RWPE2 (cell line): ENCODE measurements around the gene BAD.
A peak's percentile ranks its signal among the peaks of the same experiment; 100 is the strongest.

Experiments
- ATAC-seq: fragments of 200-7000 bp; cut with Tn5 transposase; 3 replicates; pipeline ENCODE4 v1.9.1; 2021; ENCODE audit warnings: low read depth
- DNase-seq: peaks from one replicate; pipeline ENCODE4 v3.0.0-alpha.2; 2020; ENCODE audit warnings: low spot score
- H3K27ac ChIP-seq: fragments of 450-650 bp; 2 replicates; pipeline ENCODE4 v1.5.1; 2017; ENCODE audit warnings: mild to moderate bottlenecking; ENCODE audit not compliant: poor library complexity, severe bottlenecking
- H3K27me3 ChIP-seq: fragments of 250-450 bp; sonication (Bioruptor Pico); 2 replicates; pipeline ENCODE4 v1.5.1; 2021; ENCODE audit warnings: mild to moderate bottlenecking, moderate library complexity; ENCODE audit not compliant: insufficient read depth, poor library complexity, severe bottlenecking
- H3K36me3 ChIP-seq: fragments of 250-450 bp; sonication (Bioruptor Pico); 2 replicates; pipeline ENCODE4 v1.5.1; 2020; ENCODE audit warnings: low read depth, mild to moderate bottlenecking, moderate library complexity
- H3K4me1 ChIP-seq: fragments of 250-450 bp; sonication (Bioruptor Pico); 2 replicates; pipeline ENCODE4 v1.5.1; 2021; ENCODE audit warnings: mild to moderate bottlenecking, moderate library complexity; ENCODE audit not compliant: insufficient read depth, poor library complexity, severe bottlenecking
- H3K4me3 ChIP-seq: fragments of 250-450 bp; sonication (Bioruptor Pico); 2 replicates; pipeline ENCODE4 v1.5.1; 2021; ENCODE audit warnings: mild to moderate bottlenecking, moderate library complexity; ENCODE audit not compliant: severe bottlenecking
- H3K9me3 ChIP-seq: fragments of 250-450 bp; sonication (Bioruptor Pico); 2 replicates; pipeline ENCODE4 v1.5.1; 2021; ENCODE audit warnings: mild to moderate bottlenecking, moderate library complexity; ENCODE audit not compliant: severe bottlenecking
- CTCF ChIP-seq: fragments of 450-650 bp; IDR thresholded peaks from one replicate; pipeline ENCODE4 v1.5.1; 2017; ENCODE audit warnings: mild to moderate bottlenecking, moderate library complexity; ENCODE audit not compliant: poor library complexity, severe bottlenecking

BAD gene

GRCh38 chr11:64306876-64307622 is 22.6 kb upstream of the BAD start:
- Histone ChIP-seq H3K9me3 (no peaks in the 10 kb centered on the region), H3K4me1 (peaks cover 8% of the 10 kb centered on the region), H3K27me3 (no peaks in the 10 kb centered on the region), H3K36me3 (peaks cover 10% of the 10 kb centered on the region; the same call in 1 of the 2 replicates), H3K27ac (peak overlapping the region; percentile 86), H3K4me3 (peak overlapping the region; percentile 61)
- peak; percentile 66 for DNase-seq
- no peak for TF ChIP-seq CTCF
- no peak for ATAC-seq

- H3K4me3 ChIP-seq = peak overlapping the region; percentile 61
- peaks cover 10% of the 10 kb centered on the region; the same call in 1 of the 2 replicates for H3K36me3 ChIP-seq
- H3K9me3 ChIP-seq = no peaks in the 10 kb centered on the region
- H3K4me1 ChIP-seq = peaks cover 8% of the 10 kb centered on the region
- no peaks in the 10 kb centered on the region for H3K27me3 ChIP-seq
- no peak for TF ChIP-seq CTCF
- DNase-seq (no peak), ATAC-seq (no peak)
- peak overlapping the region; percentile 86 for H3K27ac ChIP-seq
Observed at GRCh38 chr11:64306563-64306875, 22.1 kb upstream of the BAD start.

- Histone ChIP-seq H3K27me3 (peaks cover under 1% of the 10 kb centered on the region), H3K4me3 (peak overlapping the region; percentile 61), H3K9me3 (no peaks in the 10 kb centered on the region), H3K4me1 (peaks cover 6% of the 10 kb centered on the region), H3K36me3 (peaks cover 10% of the 10 kb centered on the region; the same call in 1 of the 2 replicates), H3K27ac (peak overlapping the region; percentile 86)
- peak; percentile 76 for DNase-seq
- peak; percentile 60 for TF ChIP-seq CTCF
- peak; percentile 13 for ATAC-seq
Observed at GRCh38 chr11:64305691-64306562, 21.5 kb upstream of the BAD start.

DNA sequence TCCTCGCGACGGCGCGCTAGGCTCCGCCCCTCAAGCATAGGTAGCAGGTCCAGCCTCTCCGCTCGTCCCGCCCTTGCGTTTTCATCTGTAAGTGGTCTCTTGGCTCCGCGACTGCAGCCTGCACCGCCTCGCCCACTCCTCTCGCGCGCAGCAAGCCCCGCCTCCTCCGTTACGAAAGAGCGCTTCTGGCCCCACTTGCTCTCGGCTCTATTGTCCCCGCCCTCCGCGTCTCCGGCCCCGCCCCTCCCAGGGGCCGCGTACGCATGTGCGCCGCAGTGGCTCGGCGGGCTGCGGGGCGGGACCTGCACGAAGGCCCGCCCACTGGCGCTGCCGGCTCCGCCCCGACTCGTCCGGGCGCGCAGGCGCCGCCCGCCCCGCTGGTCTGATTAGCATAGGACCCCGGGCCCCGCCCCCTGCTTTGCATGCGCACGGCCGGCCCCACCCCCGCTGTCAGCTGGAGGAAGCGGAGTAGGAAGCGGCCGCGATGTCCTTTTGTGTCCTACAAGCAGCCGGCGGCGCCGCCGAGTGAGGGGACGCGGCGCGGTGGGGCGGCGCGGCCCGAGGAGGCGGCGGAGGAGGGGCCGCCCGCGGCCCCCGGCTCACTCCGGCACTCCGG is 20.7 kb upstream of the BAD start, which contains the start of gene ESRRA:
TSS of gene ESRRA (plus strand) at position 450 of the 616 bp plus-strand sequence. CDS start 1,656 bp downstream, outside the sequence.
- peaks cover 8% of the 10 kb centered on the region for H3K27me3 ChIP-seq
- peaks cover 10% of the 10 kb centered on the region; the same call in 1 of the 2 replicates for H3K36me3 ChIP-seq
- H3K4me3 ChIP-seq = peak within 1 kb of the TSS; percentile 61
- peak within 1 kb of the TSS; percentile 86 for H3K27ac ChIP-seq
- TF ChIP-seq CTCF = no peak
- DNase-seq (peak; percentile 99), ATAC-seq (peak; percentile 74)
- no peaks in the 10 kb centered on the region for H3K4me1 ChIP-seq
- H3K9me3 ChIP-seq = no peaks in the 10 kb centered on the region
